C1 segment of cervical spinal cord (tissue), 14 donors: Measurements from ENCODE around the gene DLG2.

ENCODE experiments used
- DNase-seq, 14 donors: peaks; one replicate each; lab custom pipeline; 2025; lab: John Stamatoyannopoulos, UW

The DLG2 gene

GRCh38 chr11:84230402-84230801 is 1396.7 kb downstream of the DLG2 start:
- no peak for DNase-seq

GRCh38 chr11:84227970-84228665 is 1399.0 kb downstream of the DLG2 start:
- DNase-seq = no peak

- DNase-seq = no peak
Observed at GRCh38 chr11:84224042-84224441, 1403.1 kb downstream of the DLG2 start.

GRCh38 chr11:84218318-84218717 is 1408.8 kb downstream of the DLG2 start:
- DNase-seq = no peak

GRCh38 chr11:84215672-84216071 is 1411.5 kb downstream of the DLG2 start:
- no peak for DNase-seq

GRCh38 chr11:84214557-84214956 is 1412.6 kb downstream of the DLG2 start:
- DNase-seq = no peak

- peak in 4 of 14 donors; percentile 2 to 21 (median 13) for DNase-seq
Observed at GRCh38 chr11:84212468-84213390, 1414.4 kb downstream of the DLG2 start.

GRCh38 chr11:84211896-84212295 is 1415.2 kb downstream of the DLG2 start:
- DNase-seq = no peak

- no peak for DNase-seq
Observed at GRCh38 chr11:84194696-84195095, 1432.4 kb downstream of the DLG2 start.

- DNase-seq = no peak
Observed at GRCh38 chr11:84193706-84194105, 1433.4 kb downstream of the DLG2 start.

GRCh38 chr11:84188521-84188920 is 1438.6 kb downstream of the DLG2 start:
- no peak for DNase-seq

GRCh38 chr11:84173078-84173477 is 1454.1 kb downstream of the DLG2 start:
- DNase-seq = no peak

GRCh38 chr11:84165139-84165538 is 1462.0 kb downstream of the DLG2 start:
- no peak for DNase-seq

GRCh38 chr11:84164728-84165127 is 1462.4 kb downstream of the DLG2 start:
- no peak for DNase-seq

GRCh38 chr11:84163116-84163515 is 1464.0 kb downstream of the DLG2 start:
- DNase-seq = no peak

GRCh38 chr11:84157639-84158038 is 1469.5 kb downstream of the DLG2 start:
- DNase-seq = no peak

GRCh38 chr11:84146826-84147225 is 1480.3 kb downstream of the DLG2 start:
- DNase-seq = no peak

GRCh38 chr11:84145616-84146185 is 1481.4 kb downstream of the DLG2 start:
- no peak for DNase-seq

- DNase-seq = no peak
Observed at GRCh38 chr11:84144531-84144930, 1482.6 kb downstream of the DLG2 start.

- DNase-seq = no peak
Observed at GRCh38 chr11:84142411-84142810, 1484.7 kb downstream of the DLG2 start.

- no peak for DNase-seq
Observed at GRCh38 chr11:84140386-84141169, 1486.6 kb downstream of the DLG2 start.

- DNase-seq = no peak
Observed at GRCh38 chr11:84137960-84138359, 1489.2 kb downstream of the DLG2 start.
